GM12878 (cell line): Measurements from ENCODE around the gene PRPSAP2. TPM values are rescaled to one million over a fixed set of nuclear protein-coding genes. Genes with fewer than 3 reads are reported as not detected.

Experiments used
- ATAC-seq: fragments of 200-7000 bp; cut with Tn5 transposase; 3 replicates; pipeline ENCODE4 v1.9.1; 2020; ENCODE audit warnings: mild to moderate bottlenecking, moderate library complexity
- BruUV-seq: library from RNA; stranded (reverse); fragments of 400-500 nt; replicated peaks from 2 replicates; lab custom pipeline; 2021; lab: Mats Ljungman, UMichigan
- CTCF ChIA-PET: fragments of 300-600 bp; sonication (Branson Sonifier 250); formaldehyde crosslinking; extraction: SDS; loops from one replicate; lab custom pipeline; 2021; ENCODE audit warnings: inconsistent platforms; lab: Yijun Ruan, JAX
- POLR2A ChIA-PET: fragments of 350-600 bp; formaldehyde crosslinking; extraction: SDS; loops from one replicate; lab custom pipeline; 2021; ENCODE audit warnings: inconsistent platforms; lab: Charles Lee
- RAD21 ChIA-PET: fragments of 300-600 bp; sonication (Branson Sonifier 250); formaldehyde crosslinking; loops from one replicate; lab custom pipeline; 2023; ENCODE audit warnings: antibody characterized with exemption; ENCODE audit not compliant: unreplicated experiment; lab: Charles Lee
- SMC1A ChIA-PET: fragments of 300-600 bp; sonication (Branson Sonifier 250); formaldehyde crosslinking; loops from one replicate; lab custom pipeline; 2023; ENCODE audit not compliant: unreplicated experiment, uncharacterized antibody; lab: Charles Lee
- DNase-seq: peaks from one replicate; pipeline ENCODE4 v3.0.0-alpha.2; 2011; ENCODE audit warnings: low read depth, low spot score
- FAIRE-seq: peaks from 3 replicates; lab custom pipeline; 2011; peaks lifted over from hg19 to GRCh38; lab: Jason Lieb, UNC
- H2AFZ ChIP-seq: 2 replicates; pipeline ENCODE4 v1.6.0; 2011; ENCODE audit warnings: low read depth, low read length, control low read depth; ENCODE audit not compliant: control insufficient read depth
- H3K27ac ChIP-seq: 2 replicates; pipeline ENCODE4 v1.5.1; 2011; ENCODE audit warnings: control low read depth; ENCODE audit not compliant: control insufficient read depth, insufficient read depth
- H3K27me3 ChIP-seq, 2 experiments: replicated peaks in 1 of 2; 2 replicates each; pipeline versions ENCODE4 v1.6.0 to v1.6.1; 2011; ENCODE audit warnings: low read length in 1 of 2; ENCODE audit not compliant: control insufficient read depth in 2 of 2, insufficient read depth in 2 of 2
- H3K36me3 ChIP-seq, 2 experiments: 2 replicates each; pipeline ENCODE4 v1.5.1; 2011; ENCODE audit warnings: low read length in 1 of 2; ENCODE audit not compliant: control insufficient read depth in 2 of 2, insufficient read depth in 2 of 2
- H3K4me1 ChIP-seq: 2 replicates; pipeline ENCODE4 v1.6.1; 2011; ENCODE audit warnings: mild to moderate bottlenecking, low read length, moderate library complexity, mixed read lengths; ENCODE audit not compliant: control insufficient read depth, insufficient read depth
- H3K4me2 ChIP-seq: 2 replicates; pipeline ENCODE4 v1.6.0; 2011; ENCODE audit warnings: control low read depth; ENCODE audit not compliant: control insufficient read depth, insufficient read depth
- H3K4me3 ChIP-seq: fragments of 200-600 bp; sonication (generic); 2 replicates; pipeline ENCODE4 v1.5.1; 2016
- H3K79me2 ChIP-seq: 2 replicates; pipeline ENCODE4 v1.6.0; 2011; ENCODE audit warnings: low read length; ENCODE audit not compliant: control insufficient read depth, insufficient read depth
- H3K9ac ChIP-seq: 2 replicates; pipeline ENCODE4 v1.8.0; 2011; ENCODE audit warnings: low read length, control low read depth, mixed read lengths; ENCODE audit not compliant: control insufficient read depth, insufficient read depth
- H3K9me3 ChIP-seq: replicated peaks from 3 replicates; pipeline ENCODE4 v1.5.1; 2011; ENCODE audit warnings: mild to moderate bottlenecking, low read length; ENCODE audit not compliant: control insufficient read depth, insufficient read depth
- H4K20me1 ChIP-seq: 2 replicates; pipeline ENCODE4 v1.6.0; 2011; ENCODE audit not compliant: control insufficient read depth, insufficient read depth
- ATF7 ChIP-seq: fragments of 450-650 bp; IDR thresholded peaks from 2 replicates; pipeline ENCODE4 v1.6.1; 2016; ENCODE audit warnings: low read depth, mild to moderate bottlenecking
- BCLAF1 ChIP-seq: fragments of 450-650 bp; IDR thresholded peaks from 2 replicates; pipeline ENCODE4 v1.6.1; 2017; ENCODE audit warnings: antibody characterized with exemption, mild to moderate bottlenecking, moderate library complexity
- CREB1 ChIP-seq: IDR thresholded peaks from 2 replicates; pipeline ENCODE4 v1.6.1; 2012; ENCODE audit warnings: low read depth, mild to moderate bottlenecking, inconsistent platforms
- RBBP5 ChIP-seq: fragments of 200-600 bp; sonication (generic); conservative IDR thresholded peaks from 2 replicates; pipeline ENCODE4 v1.6.1; 2016
- TCF7 ChIP-seq: IDR thresholded peaks from 2 replicates; pipeline ENCODE4 v1.6.1; 2014; ENCODE audit warnings: antibody characterized with exemption, borderline replicate concordance
- YY1 ChIP-seq: IDR thresholded peaks from 2 replicates; pipeline ENCODE4 v1.6.1; 2011; ENCODE audit warnings: low read depth, mild to moderate bottlenecking, low read length
- ZNF622 ChIP-seq: fragments of 450-650 bp; IDR thresholded peaks from 2 replicates; pipeline ENCODE4 v1.6.1; 2017; ENCODE audit warnings: mild to moderate bottlenecking, inconsistent platforms
- WGBS: methylation state at CpG from one replicate; pipeline ENCODE4 v1.1.6; 2016; ENCODE audit warnings: low lambda C conversion rate; ENCODE audit not compliant: insufficient replicate concordance, insufficient coverage; ENCODE audit errors: missing lambda C conversion rate; 5-methylcytosine and 5-hydroxymethylcytosine counted together
- in situ Hi-C: fragments of 300-500 bp; cut with MboI; formaldehyde crosslinking; loops from 9 replicates; pipeline ENCODE4 v1.14.3; 2018; ENCODE audit warnings: mixed read lengths
- intact Hi-C: fragments of 100-400 bp; cut with micrococcal nuclease; formaldehyde crosslinking; loops from one replicate; pipeline ENCODE4 v1.14.2; 2022; ENCODE audit not compliant: unreplicated experiment
- polyA plus RNA-seq, 11 experiments: library from polyadenylated mRNA; depleted of rRNA in 4 of 11; unstranded in 6 of 11; stranded (reverse) in 5 of 11; fragments of >200 nt; fragmentation: Nextera tagmentation in 4 of 11; fragmentation: Illumina TruSeq in 1 of 11; extraction: Ambion mirVana in 4 of 11; extraction: Trizol in 1 of 11; gene quantifications; 1 replicate in 1 of 11; 2 replicates in 10 of 11; pipeline versions ENCODE4 v1.2.1 to v1.2.3, GENCODE V29; 2011 to 2016; ENCODE audit warnings: inconsistent platforms in 2 of 11, missing spikeins in 2 of 11, low read depth in 1 of 11
- total RNA-seq, 4 experiments: library from RNA; depleted of rRNA in 3 of 4; stranded (reverse); fragments of >200 nt in 3 of 4; fragmentation: Illumina TruSeq in 1 of 4; extraction: Trizol in 1 of 4; gene quantifications; 2 replicates each; pipeline versions ENCODE4 v1.2.1 to v1.2.3, GENCODE V29; 2013 to 2021
- TF ChIP-seq, protein P1 (sequence below): IDR thresholded peaks from 2 replicates; pipeline ENCODE4 v1.6.1; 2012; ENCODE audit warnings: low read depth, low read length, improper control_type of control experiment

PRPSAP2 gene
- total and polyA plus RNA-seq, 10 of the 15 experiments (the other 5 are each of a cell fraction or from before 2014, with no cell fraction given) = 33.2 to 102 (median 83.8) TPM

- FAIRE-seq = no peak
- no peak overlapping the region; the same call in 1 of the 2 replicates for H2AFZ ChIP-seq
- H3K79me2 ChIP-seq = no peaks in the 10 kb centered on the region
- ChIA-PET SMC1A (interaction anchor here (0.9 to 1.8 kb wide), 7 partner anchors 9 to 35 kb away, joined by 3 to 8 read pairs (median 3); partner anchors contain the start of gene SLC5A10), RAD21 (interaction anchor here (1.3 to 1.5 kb wide), 4 partner anchors 13 to 81 kb away, joined by 3 to 4 read pairs (median 4); partner anchors contain the start of genes PRPSAP2 and SLC5A10), POLR2A (no interaction called here), CTCF (interaction anchor here (1.1 to 1.7 kb wide), 2 partner anchors 18 to 22 kb away, joined by 5 to 7 read pairs; no protein-coding TSS in a partner anchor)
- in situ Hi-C loops = no loop called here
- H4K20me1 ChIP-seq = no peaks in the 10 kb centered on the region
- H3K4me2 ChIP-seq = no peak overlapping the region
- no peaks in the 10 kb centered on the region for H3K27me3 ChIP-seq
- no peak for DNase-seq
- H3K4me1 ChIP-seq = no peaks in the 10 kb centered on the region
- TF ChIP-seq YY1 = no peak
- TF ChIP-seq ZNF622 = no peak
- TF ChIP-seq RBBP5 = no peak
- no peak for TF ChIP-seq BCLAF1
- TF ChIP-seq ATF7 = no peak
- TF ChIP-seq, protein P1, sequence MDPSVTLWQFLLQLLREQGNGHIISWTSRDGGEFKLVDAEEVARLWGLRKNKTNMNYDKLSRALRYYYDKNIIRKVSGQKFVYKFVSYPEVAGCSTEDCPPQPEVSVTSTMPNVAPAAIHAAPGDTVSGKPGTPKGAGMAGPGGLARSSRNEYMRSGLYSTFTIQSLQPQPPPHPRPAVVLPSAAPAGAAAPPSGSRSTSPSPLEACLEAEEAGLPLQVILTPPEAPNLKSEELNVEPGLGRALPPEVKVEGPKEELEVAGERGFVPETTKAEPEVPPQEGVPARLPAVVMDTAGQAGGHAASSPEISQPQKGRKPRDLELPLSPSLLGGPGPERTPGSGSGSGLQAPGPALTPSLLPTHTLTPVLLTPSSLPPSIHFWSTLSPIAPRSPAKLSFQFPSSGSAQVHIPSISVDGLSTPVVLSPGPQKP = no peak
- no peak for TF ChIP-seq TCF7
- TF ChIP-seq CREB1 = no peak
- H3K9ac ChIP-seq = no peak overlapping the region
- intact Hi-C loops = no loop called here
- no peaks in the 10 kb centered on the region for H3K9me3 ChIP-seq
- H3K36me3 ChIP-seq = no peaks in the 10 kb centered on the region
- 37% methylated on average over 2 of the region's 2 CpGs for WGBS
- H3K27ac ChIP-seq = no peak overlapping the region
- no peak for ATAC-seq
- BruUV-seq = no TSS peak
- no peak overlapping the region for H3K4me3 ChIP-seq
Measured at GRCh38 chr17:18938692-18939023, 80.7 kb downstream of the PRPSAP2 start.
